ENCODE results near the gene SLC27A2.

Gene SLC27A2

GRCh38 chr15:50140983-50141382, 41.0 kb upstream of the SLC27A2 start:
- peaks cover 0 to 20% (median 0%) of the 10 kb centered on the region in 11 experiments; a peak in 7 of 22 replicates for H3K9me3 ChIP-seq (replicated peaks in 1 of 11)
- H3K4me2 ChIP-seq: peak overlapping the region in 3 of 11 experiments; percentile 3 to 6 (median 3); a peak in 1 of 22 replicates
- H3K4me3 ChIP-seq: no peak overlapping the region
- H3K9ac ChIP-seq: no peak overlapping the region
- no peak overlapping the region; a peak in 1 of 22 replicates for H3K27ac ChIP-seq
- H4K20me1 ChIP-seq: no peaks in the 10 kb centered on the region
- no peaks in the 10 kb centered on the region for H3K27me3 ChIP-seq
- TF ChIP-seq Cebpa-rat (IDR thresholded peaks at IDR 0.05): no peak
- H3K4me1 ChIP-seq: peaks cover 0 to 73% (median 19%) of the 10 kb centered on the region in 10 experiments; a peak in 15 of 20 replicates
- H3K36me3 ChIP-seq: no peaks in the 10 kb centered on the region

DNA sequence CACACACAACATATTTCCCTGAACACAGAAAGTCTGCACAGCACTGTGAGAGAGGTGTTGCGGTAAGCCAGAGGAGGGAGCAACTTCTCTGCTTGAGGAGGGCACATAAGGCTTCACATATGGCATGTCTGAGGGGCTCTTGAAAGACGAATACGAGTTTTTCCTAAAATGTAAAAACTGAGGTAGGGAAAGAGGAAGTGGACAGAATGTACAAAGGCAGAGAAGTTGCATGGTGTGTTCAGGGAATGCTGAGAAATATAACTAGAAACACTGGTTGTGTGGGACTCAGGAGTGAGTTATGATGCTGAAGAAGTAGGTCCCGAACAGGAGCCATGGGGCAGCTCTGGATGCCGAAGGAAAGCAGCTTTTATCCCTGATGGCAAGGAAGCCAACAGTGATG, 40.1 kb upstream of the SLC27A2 start:
- Histone ChIP-seq H3K9ac (no peak overlapping the region), H3K9me3 (replicated peaks in 1 of 11) (peaks cover 0 to 20% (median 0%) of the 10 kb centered on the region in 11 experiments; a peak in 7 of 22 replicates), H3K27ac (no peak overlapping the region), H3K4me3 (no peak overlapping the region), H3K4me1 (peaks cover 0 to 73% (median 17%) of the 10 kb centered on the region in 10 experiments; a peak in 14 of 20 replicates), H3K27me3 (no peaks in the 10 kb centered on the region), H3K4me2 (peak overlapping the region in 2 of 11 experiments; percentile 22 to 23; a peak in 1 of 22 replicates), H4K20me1 (no peaks in the 10 kb centered on the region), H3K36me3 (no peaks in the 10 kb centered on the region)
- no peak for TF ChIP-seq Cebpa-rat (IDR thresholded peaks at IDR 0.05)

DNA sequence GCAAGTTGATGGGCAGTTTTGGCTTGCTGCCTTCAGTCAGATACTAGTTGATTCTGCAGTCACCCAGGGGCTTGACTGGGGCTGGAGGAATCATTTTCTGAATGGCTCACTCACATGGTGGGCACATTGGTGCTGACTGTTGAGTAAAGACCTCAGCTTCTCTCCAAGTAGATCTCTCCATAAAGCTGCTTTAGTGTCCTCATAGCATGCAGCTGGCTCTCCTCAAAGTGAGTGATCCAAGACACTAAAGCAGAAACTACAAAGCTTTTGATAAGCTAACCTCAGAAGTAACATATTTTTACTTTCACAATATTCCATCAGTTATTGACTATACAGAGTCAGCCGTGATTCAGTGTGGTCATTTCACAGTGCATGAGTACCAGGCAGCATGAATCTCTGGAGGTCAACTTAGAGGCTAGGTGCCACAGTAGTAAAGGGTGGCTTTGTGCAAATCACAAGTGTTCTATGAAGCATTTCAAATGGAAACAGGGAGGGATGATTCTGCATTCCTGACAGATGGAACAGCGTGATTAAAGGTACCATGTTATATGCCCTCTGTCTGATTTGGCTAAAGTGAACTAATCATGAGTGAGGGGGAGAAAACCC, 38.6 kb upstream of the SLC27A2 start:
- peak overlapping the region in 2 of 11 experiments; percentile 2 to 3; a peak in 1 of 22 replicates for H3K27ac ChIP-seq
- H3K4me3 ChIP-seq: no peak overlapping the region
- H3K27me3 ChIP-seq: no peaks in the 10 kb centered on the region
- no peak overlapping the region for H3K9ac ChIP-seq
- no peaks in the 10 kb centered on the region for H3K36me3 ChIP-seq
- peaks cover 0 to 65% (median 19%) of the 10 kb centered on the region in 10 experiments; a peak in 14 of 20 replicates for H3K4me1 ChIP-seq
- H4K20me1 ChIP-seq: no peaks in the 10 kb centered on the region
- H3K9me3 ChIP-seq (replicated peaks in 1 of 11): peaks cover 0 to 14% (median 0%) of the 10 kb centered on the region in 11 experiments; a peak in 7 of 22 replicates
- no peak for TF ChIP-seq Cebpa-rat (IDR thresholded peaks at IDR 0.05)
- H3K4me2 ChIP-seq: peak overlapping the region in 2 of 11 experiments; percentile 14 to 15; a peak in 2 of 22 replicates

GRCh38 chr15:50144341-50145120, 37.5 kb upstream of the SLC27A2 start:
- Histone ChIP-seq H3K4me3 (no peak overlapping the region), H3K36me3 (no peaks in the 10 kb centered on the region), H3K4me1 (peaks cover 0 to 63% (median 19%) of the 10 kb centered on the region in 10 experiments; a peak in 17 of 20 replicates), H3K4me2 (peak overlapping the region in 4 of 11 experiments; percentile 4 to 22 (median 14); a peak in 4 of 22 replicates), H3K27me3 (no peaks in the 10 kb centered on the region), H3K9me3 (replicated peaks in 1 of 11) (peaks cover 0 to 14% (median 0%) of the 10 kb centered on the region in 11 experiments; a peak in 7 of 22 replicates), H4K20me1 (no peaks in the 10 kb centered on the region), H3K27ac (peak overlapping the region in 5 of 11 experiments; percentile 0 to 17 (median 8); a peak in 4 of 22 replicates), H3K9ac (no peak overlapping the region)
- no peak for TF ChIP-seq Cebpa-rat (IDR thresholded peaks at IDR 0.05)

DNA sequence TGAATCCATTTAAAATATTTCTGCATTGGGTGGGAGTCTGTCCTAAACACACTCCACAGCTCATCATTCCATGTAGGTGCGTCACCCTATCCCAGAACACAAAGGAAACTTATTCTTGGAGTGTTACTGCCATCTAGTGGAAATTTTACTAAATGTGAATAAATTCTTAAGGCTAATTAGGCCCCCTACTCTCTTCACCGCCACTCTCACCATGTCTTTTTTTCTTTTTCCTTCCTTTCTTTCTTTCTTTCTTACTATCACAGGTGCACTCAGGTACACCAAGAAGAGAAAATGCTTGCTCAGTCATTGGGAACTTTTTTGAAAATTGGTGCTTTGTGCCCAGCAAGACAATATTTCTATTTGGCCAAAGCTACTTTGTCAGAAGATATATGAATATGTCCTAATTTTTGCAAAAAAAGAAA, 36.5 kb upstream of the SLC27A2 start:
- Histone ChIP-seq H3K4me3 (no peak overlapping the region), H3K27ac (no peak overlapping the region), H3K4me2 (peak overlapping the region in 1 of 11 experiments; percentile 6; a peak in 1 of 22 replicates), H3K36me3 (no peaks in the 10 kb centered on the region), H4K20me1 (no peaks in the 10 kb centered on the region), H3K27me3 (no peaks in the 10 kb centered on the region), H3K4me1 (peaks cover 0 to 56% (median 19%) of the 10 kb centered on the region in 10 experiments; a peak in 17 of 20 replicates), H3K9me3 (replicated peaks in 1 of 11) (peaks cover 0 to 14% (median 0%) of the 10 kb centered on the region in 11 experiments; a peak in 7 of 22 replicates), H3K9ac (no peak overlapping the region)
- no peak for TF ChIP-seq Cebpa-rat (IDR thresholded peaks at IDR 0.05)

GRCh38 chr15:50146632-50147031, 35.4 kb upstream of the SLC27A2 start:
- no peak for TF ChIP-seq Cebpa-rat (IDR thresholded peaks at IDR 0.05)
- Histone ChIP-seq H3K4me1 (peaks cover 0 to 53% (median 14%) of the 10 kb centered on the region in 10 experiments; a peak in 17 of 20 replicates), H3K27me3 (no peaks in the 10 kb centered on the region), H3K9ac (no peak overlapping the region), H3K4me3 (no peak overlapping the region), H3K9me3 (replicated peaks in 1 of 11) (peaks cover 0 to 14% (median 0%) of the 10 kb centered on the region in 11 experiments; a peak in 7 of 22 replicates), H3K36me3 (no peaks in the 10 kb centered on the region), H4K20me1 (no peaks in the 10 kb centered on the region), H3K27ac (peak overlapping the region in 2 of 11 experiments; percentile 15 to 17; a peak in 2 of 22 replicates), H3K4me2 (peak overlapping the region in 7 of 11 experiments; percentile 36 to 72 (median 48); a peak in 13 of 22 replicates)

DNA sequence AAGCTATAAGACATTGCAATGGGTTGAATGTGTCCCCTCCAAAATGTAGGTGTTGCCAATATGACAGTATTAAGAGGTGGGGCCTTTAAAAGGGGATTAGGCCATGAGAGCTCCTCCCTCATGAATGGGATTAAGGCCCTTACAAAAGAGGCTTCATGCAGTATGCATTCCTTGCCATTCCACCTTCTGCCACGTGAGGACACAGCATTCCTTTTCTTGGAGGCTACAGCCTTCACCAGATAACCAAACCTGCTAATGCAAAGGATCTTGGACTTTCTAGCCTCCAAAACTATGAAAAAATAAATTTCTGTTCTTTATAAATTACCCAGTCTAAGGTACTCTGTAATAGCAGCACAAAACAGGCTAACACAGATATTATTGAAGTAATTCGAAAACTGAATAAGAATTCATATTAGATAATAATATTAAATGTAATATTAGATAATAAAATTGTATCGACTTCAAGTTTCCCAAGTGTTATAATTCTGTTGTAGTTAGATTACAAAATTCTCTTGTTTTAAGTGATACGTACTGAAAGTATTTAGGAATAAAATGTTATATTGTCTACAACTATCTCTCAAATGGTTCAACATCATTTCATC, 33.5 kb upstream of the SLC27A2 start:
- peaks cover 0 to 14% (median 0%) of the 10 kb centered on the region in 11 experiments; a peak in 7 of 22 replicates for H3K9me3 ChIP-seq (replicated peaks in 1 of 11)
- H4K20me1 ChIP-seq: no peaks in the 10 kb centered on the region
- no peak overlapping the region for H3K9ac ChIP-seq
- H3K27me3 ChIP-seq: no peaks in the 10 kb centered on the region
- H3K4me3 ChIP-seq: no peak overlapping the region
- no peak overlapping the region for H3K27ac ChIP-seq
- H3K4me2 ChIP-seq: no peak overlapping the region
- no peak for TF ChIP-seq Cebpa-rat (IDR thresholded peaks at IDR 0.05)
- no peaks in the 10 kb centered on the region for H3K36me3 ChIP-seq
- peaks cover 0 to 37% (median 14%) of the 10 kb centered on the region in 10 experiments; a peak in 17 of 20 replicates for H3K4me1 ChIP-seq

GRCh38 chr15:50149090-50149489, 32.9 kb upstream of the SLC27A2 start:
- Histone ChIP-seq H3K9me3 (replicated peaks in 1 of 11) (peaks cover 0 to 10% (median 0%) of the 10 kb centered on the region in 11 experiments; a peak in 7 of 22 replicates), H3K36me3 (no peaks in the 10 kb centered on the region), H3K27me3 (no peaks in the 10 kb centered on the region), H3K9ac (no peak overlapping the region), H4K20me1 (no peaks in the 10 kb centered on the region), H3K4me3 (no peak overlapping the region), H3K27ac (no peak overlapping the region), H3K4me2 (no peak overlapping the region), H3K4me1 (peaks cover 0 to 35% (median 14%) of the 10 kb centered on the region in 10 experiments; a peak in 17 of 20 replicates)
- no peak for TF ChIP-seq Cebpa-rat (IDR thresholded peaks at IDR 0.05)
